ENCODE data around the gene EYA3.

Gene EYA3

GRCh38 chr1:28088168-28088961 is at the start of gene EYA3:
Gene EYA3, minus strand, starts transcription at chr1:28088610. Its CDS starts 30,584 bp downstream, at chr1:28058026.
- DNase-seq (ENCODE audit: low spot score) = peak; percentile 99

DNA sequence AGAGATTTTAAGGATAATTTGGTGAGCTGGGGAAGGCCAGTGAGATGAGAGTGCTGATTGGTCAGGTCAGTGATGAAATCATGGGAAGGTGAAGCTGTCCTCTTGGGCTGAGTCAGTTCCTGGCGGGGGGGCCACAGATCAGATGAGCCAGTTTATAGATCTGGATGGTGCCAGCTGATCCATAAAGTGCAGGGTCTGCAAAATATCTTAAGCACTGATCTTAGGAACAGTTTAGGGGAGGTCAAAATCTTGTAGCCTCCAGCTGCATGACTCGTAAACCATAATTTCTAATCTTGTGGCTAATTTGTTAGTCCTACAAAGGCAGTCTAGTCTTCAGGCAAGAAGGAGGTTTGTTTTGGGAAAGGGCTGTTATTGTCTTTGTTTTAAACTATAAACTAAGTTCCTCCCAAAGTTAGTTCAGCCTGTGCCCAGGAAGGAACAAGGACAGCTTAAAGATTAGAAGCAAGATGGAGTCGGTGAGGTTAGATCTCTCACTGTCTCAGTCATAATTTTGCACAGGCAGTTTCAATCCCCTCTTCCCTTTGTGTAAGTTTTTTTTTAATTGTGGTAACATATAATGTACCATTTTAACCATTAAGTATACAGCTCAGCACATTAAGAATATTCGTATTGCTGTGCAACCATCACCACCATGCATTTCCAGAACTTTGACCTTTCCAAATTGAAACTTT is 48.7 kb upstream of the EYA3 start:
- no peak for DNase-seq (ENCODE audit: low spot score)

- no peak for DNase-seq (ENCODE audit: low spot score)
Measured at GRCh38 chr1:28136169-28136921, 47.9 kb upstream of the EYA3 start.

GRCh38 chr1:28135371-28136168 is 47.2 kb upstream of the EYA3 start:
- no peak for DNase-seq (ENCODE audit: low spot score)

GRCh38 chr1:28134651-28135207 is 46.3 kb upstream of the EYA3 start:
- no peak for DNase-seq (ENCODE audit: low spot score)

DNA sequence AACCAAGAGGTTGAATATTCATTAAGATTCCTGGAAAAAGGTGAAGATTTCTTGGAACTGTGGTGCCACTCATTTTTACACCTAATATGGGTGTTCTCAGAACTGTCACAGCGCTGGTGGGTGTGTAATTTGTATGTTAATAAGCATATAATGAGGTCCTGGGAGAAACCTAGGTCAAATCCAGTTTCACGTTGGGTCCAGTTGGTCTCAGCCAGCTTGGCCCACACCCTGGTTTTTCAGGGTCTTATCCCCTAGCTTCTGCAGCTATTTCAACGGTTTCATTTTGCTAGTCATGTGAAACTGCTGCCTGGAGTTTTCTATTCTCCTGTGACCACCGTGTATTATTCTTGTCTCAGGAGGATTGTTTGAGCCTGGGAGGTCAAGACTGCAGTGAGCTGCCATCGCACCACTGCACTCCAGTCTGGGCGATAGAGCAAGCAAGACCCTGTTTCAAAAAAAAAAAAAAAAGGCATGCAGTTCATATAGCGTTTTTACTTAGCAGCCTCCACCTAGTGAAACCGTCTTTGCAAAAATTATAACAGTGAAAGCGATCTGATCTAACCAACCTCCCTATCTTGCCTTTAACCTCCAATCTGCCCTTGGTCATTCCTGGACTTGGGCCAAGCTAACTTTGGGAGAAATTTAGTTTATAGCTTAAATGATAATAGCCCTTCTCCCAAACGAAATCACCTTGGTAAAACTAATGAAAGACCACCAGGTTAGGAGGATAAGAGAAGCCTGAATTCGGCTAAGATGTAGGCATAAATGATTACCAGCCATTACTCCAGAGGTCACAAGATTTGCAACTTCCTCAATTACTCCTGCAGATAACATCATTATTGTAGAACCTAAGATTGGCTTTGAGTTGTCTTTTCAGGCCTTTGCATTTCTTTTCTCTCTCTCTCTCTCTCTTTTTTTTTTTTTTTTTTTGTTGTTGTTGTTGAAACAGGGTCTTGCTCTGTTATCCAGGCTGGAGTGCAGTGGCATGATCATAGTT is 44.1 kb upstream of the EYA3 start:
- DNase-seq (ENCODE audit: low spot score) = no peak

- no peak for DNase-seq (ENCODE audit: low spot score)
Measured at GRCh38 chr1:28130901-28131300, 42.5 kb upstream of the EYA3 start.

DNA sequence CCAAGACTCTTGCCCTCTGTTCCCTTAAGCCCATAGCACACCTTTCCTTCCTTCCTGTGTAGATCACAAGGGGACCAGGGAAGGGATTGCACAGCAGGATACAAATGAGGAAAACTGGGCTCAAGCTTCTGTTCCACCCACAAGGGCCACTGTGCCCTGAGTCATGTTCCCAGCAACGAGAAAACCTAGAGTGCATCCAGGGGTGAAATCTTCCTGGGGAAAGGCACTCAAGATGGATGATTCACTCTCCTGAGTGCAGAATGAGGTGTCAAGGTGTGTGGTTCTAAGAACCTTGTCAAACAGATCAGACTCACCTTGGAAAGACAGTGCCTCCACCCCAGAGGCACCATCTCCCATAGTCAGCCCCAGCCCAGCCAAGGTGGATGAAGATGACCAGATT is 40.7 kb upstream of the EYA3 start:
- peak; percentile 24 for DNase-seq (ENCODE audit: low spot score)

- no peak for DNase-seq (ENCODE audit: low spot score)
Measured at GRCh38 chr1:28127617-28128257, 39.3 kb upstream of the EYA3 start.

DNA sequence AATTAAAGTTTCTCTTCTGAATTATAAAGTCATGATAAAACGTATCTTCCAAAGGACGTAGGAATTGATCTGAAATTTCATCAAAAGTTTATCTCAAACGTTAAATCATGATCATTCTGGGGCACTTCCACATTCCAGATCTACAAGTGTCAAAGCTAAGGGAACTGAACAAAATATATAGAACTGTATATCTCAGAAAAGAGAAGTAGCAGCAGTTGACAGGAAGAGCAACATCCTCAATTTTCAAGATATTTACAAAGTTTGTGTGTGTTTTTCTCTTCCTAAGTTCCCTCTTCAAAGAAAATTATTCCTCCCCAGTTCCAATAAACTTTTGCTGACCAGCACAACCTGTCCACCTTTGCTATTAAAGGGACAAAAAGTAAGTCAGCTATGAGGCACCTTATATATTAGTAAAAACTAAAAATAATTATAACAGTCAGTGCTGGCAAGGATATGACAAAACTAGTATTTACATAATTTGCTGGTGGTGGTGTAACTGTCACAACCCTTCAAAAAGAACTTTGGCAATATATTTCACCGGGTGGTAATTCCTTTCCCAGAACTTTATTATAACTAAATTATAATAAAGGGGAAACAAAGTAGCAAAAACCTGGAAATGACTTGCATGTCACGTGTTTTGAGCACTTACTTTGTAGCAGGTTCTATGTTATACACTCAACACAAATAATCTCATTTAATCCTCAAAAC is 38.5 kb upstream of the EYA3 start:
- DNase-seq (ENCODE audit: low spot score) = no peak

DNA sequence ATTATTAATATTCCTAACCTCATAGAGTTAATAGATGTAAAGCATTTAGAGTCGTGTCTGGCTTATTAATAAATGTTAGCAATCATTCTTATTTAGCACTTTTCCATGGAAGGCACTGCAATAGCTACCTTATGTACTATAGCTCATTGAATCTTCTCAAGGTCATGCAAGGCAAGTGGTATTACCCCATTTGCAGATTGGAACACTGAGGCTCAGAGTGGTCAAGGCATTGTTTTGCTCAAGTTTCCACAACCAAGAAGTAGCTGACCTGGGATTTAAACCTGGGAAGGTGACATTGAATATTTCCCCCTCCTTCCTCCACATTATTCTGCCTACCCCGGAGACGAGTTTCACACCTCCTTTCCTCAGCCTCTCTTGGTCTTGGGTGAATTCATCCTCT is 37.8 kb upstream of the EYA3 start:
- DNase-seq (ENCODE audit: low spot score) = no peak

- DNase-seq (ENCODE audit: low spot score) = no peak
Measured at GRCh38 chr1:28123461-28123961, 35.1 kb upstream of the EYA3 start.

DNA sequence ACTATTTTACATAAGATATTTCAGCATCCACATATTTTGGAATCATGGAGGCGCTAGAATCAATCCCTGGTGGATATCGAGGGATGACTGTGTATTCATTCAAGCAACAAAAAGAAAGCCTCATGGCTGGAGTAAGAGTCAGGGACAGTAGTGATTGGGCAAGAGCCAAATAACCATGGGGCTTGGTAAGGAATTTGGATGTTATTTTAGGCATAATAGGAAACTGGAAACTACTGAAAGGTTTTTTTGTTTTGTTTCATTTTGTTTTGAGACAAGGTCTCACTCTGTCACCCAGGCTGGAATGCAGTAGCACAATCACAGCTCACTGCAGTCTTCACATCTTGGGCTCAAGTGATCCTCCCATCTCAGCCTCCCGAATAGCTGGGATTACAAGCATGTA is 33.8 kb upstream of the EYA3 start:
- DNase-seq (ENCODE audit: low spot score) = no peak

DNA sequence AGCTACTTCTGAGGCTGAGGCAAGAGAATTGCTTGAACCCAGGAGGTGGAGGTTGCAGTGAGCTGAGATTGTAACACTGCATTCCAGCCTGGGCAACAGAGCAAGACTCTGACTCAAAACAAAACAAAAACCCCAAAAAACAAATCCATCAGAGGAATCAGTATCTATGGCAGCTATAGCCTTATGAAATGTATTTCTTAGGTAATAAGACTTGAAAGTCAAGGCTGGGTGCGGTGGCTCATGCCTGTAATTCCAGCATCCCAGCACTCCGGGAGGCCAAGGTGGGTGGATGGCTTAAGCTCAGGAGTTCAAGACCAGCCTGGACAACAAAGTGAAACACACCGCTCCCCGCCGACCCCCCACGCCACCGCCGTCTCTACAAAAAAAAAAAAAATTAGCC is 31.1 kb upstream of the EYA3 start:
- no peak for DNase-seq (ENCODE audit: low spot score)

GRCh38 chr1:28118640-28119307 is 30.4 kb upstream of the EYA3 start:
- DNase-seq (ENCODE audit: low spot score) = no peak

- no peak for DNase-seq (ENCODE audit: low spot score)
Measured at GRCh38 chr1:28115267-28115666, 26.9 kb upstream of the EYA3 start.

DNA sequence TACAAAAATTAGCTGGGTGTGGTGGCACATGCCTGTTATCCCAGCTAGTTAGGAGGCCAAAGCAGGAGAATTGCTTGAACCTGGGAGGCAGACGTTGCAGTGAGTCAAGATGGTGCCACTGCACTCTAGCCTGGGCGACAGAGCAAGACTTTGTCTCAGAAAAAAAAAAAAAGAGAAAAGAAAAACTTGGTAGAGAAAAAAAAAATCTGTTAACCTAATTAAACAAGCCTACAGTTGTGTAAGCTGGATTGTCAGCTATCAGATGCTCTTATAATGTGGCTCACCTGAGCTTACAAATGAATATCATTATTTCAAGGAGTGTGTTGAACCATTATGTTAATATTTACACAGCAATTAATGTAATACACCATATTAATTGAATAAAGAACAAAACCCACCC is 26.4 kb upstream of the EYA3 start:
- DNase-seq (ENCODE audit: low spot score) = no peak

GRCh38 chr1:28113242-28113572 is 24.8 kb upstream of the EYA3 start:
- DNase-seq (ENCODE audit: low spot score) = no peak

Measured in LoVo (cell line).